GM06990 (cell line): Measurements from ENCODE around the gene NUP88.

ENCODE experiments used
- DNase-seq: peaks from one replicate; pipeline ENCODE4 v3.0.0-alpha.2; 2011; ENCODE audit not compliant: insufficient read length; ENCODE audit errors: extremely low read depth
- H3K27me3 ChIP-seq: replicated peaks from 2 replicates; pipeline ENCODE4 v1.6.0; 2011; ENCODE audit warnings: low read length; ENCODE audit not compliant: control insufficient read depth, insufficient read depth
- H3K36me3 ChIP-seq: 2 replicates; pipeline ENCODE4 v1.5.1; 2011; ENCODE audit warnings: low read length; ENCODE audit not compliant: control insufficient read depth, insufficient read depth
- H3K4me3 ChIP-seq: replicated peaks from 2 replicates; pipeline ENCODE4 v1.5.1; 2011; ENCODE audit warnings: low read depth, mild to moderate bottlenecking, control low read depth, low read length
- TF ChIP-seq, protein P1 (sequence below): IDR thresholded peaks from 2 replicates; pipeline ENCODE4 v1.5.1; 2011; ENCODE audit warnings: low read length, control low read depth, mild to moderate bottlenecking, inconsistent platforms; ENCODE audit not compliant: insufficient read depth, poor library complexity, severe bottlenecking

The NUP88 gene

DNA sequence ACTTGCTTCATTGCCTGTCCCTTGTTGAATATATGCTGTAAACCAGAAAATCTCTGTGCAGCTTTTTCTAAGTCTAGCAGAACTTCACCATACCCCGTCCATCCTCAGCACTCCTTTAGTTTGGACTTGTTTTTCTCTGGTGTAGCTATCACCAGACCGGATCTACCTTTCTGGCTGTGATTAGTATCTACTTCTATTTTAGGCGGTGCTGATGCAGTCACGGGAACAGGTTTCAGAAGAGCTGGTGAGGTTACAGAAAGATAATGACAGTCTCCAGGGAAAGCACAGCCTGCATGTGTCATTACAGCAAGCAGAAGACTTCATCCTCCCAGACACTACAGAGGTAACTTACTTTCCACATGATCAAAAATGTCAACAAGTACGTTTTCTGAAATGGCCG is 46.4 kb downstream of the NUP88 start:
- no peak overlapping the region for H3K4me3 ChIP-seq
- TF ChIP-seq, protein P1, sequence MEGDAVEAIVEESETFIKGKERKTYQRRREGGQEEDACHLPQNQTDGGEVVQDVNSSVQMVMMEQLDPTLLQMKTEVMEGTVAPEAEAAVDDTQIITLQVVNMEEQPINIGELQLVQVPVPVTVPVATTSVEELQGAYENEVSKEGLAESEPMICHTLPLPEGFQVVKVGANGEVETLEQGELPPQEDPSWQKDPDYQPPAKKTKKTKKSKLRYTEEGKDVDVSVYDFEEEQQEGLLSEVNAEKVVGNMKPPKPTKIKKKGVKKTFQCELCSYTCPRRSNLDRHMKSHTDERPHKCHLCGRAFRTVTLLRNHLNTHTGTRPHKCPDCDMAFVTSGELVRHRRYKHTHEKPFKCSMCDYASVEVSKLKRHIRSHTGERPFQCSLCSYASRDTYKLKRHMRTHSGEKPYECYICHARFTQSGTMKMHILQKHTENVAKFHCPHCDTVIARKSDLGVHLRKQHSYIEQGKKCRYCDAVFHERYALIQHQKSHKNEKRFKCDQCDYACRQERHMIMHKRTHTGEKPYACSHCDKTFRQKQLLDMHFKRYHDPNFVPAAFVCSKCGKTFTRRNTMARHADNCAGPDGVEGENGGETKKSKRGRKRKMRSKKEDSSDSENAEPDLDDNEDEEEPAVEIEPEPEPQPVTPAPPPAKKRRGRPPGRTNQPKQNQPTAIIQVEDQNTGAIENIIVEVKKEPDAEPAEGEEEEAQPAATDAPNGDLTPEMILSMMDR: no peak
- peaks cover 18% of the 10 kb centered on the region for H3K36me3 ChIP-seq
- H3K27me3 ChIP-seq: no peaks in the 10 kb centered on the region
- DNase-seq: peak; percentile 46

DNA sequence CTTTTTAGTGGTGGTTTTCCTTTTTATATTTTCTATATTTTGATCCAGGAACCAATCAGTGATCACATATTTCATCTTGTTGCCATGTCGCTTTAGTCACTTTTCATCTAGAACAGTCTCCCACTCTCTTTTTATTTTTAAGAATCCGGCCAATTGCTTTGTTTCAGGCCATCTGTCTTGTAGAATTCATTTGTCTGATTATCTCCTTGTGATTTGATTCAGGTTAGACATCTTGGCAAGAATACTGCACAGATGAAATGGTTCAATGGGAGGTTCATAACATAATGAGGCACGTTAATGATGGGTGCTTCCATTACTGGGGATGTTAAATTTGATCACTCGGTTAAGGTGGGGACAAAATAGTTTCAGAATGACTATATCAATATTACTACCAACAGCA is 49.1 kb downstream of the NUP88 start:
- Histone ChIP-seq H3K36me3 (peaks cover 17% of the 10 kb centered on the region), H3K4me3 (no peak overlapping the region)
- TF ChIP-seq, protein P1: no peak

DNA sequence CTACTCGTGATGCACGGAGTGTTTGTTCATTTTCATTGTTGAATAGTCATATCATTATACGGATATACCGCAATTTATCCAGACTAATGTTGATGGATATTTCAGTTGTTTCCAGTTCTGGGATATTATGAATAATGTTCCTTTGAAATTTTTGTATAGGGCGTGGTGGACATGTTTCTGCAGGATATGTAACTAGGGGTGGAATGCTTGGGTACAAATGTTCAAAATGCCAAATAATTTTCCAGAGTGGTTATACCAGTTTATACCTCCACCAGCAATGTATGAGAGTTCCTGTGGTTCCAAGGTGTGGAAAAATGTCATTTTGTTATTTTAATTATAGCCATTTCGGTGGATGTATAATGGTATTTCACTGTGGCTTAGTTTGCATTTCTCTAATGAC is 53.6 kb downstream of the NUP88 start:
- Histone ChIP-seq H3K4me3 (no peak overlapping the region), H3K27me3 (no peaks in the 10 kb centered on the region), H3K36me3 (peaks cover 16% of the 10 kb centered on the region)
- TF ChIP-seq, protein P1: no peak
- DNase-seq: no peak

More for the DNA sequence above, 49.1 kb downstream of the NUP88 start:
- no peak for DNase-seq
- no peaks in the 10 kb centered on the region for H3K27me3 ChIP-seq

DNA sequence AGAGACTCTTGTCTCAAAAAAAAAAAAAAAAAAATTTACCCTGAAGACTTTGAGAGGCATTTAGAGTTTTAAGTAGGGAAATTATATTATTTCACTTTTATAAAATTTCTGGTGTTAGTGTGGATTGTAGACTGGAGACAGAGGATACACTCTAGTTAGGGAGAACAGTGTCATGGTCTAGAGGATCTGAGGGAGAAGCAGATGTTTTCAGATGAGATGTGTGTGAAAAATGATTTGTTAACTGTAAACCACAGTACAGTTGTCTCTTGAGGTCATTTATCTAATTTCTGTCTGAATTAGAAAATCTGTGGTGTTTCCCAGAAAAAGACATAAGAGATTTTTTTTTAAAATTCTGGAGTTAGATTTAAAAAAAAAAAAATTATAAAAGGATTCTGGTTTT is 54.8 kb downstream of the NUP88 start:
- H3K4me3 ChIP-seq: no peak overlapping the region
- no peak for DNase-seq
- TF ChIP-seq, protein P1: no peak
- peaks cover 16% of the 10 kb centered on the region for H3K36me3 ChIP-seq
- no peaks in the 10 kb centered on the region for H3K27me3 ChIP-seq

DNA sequence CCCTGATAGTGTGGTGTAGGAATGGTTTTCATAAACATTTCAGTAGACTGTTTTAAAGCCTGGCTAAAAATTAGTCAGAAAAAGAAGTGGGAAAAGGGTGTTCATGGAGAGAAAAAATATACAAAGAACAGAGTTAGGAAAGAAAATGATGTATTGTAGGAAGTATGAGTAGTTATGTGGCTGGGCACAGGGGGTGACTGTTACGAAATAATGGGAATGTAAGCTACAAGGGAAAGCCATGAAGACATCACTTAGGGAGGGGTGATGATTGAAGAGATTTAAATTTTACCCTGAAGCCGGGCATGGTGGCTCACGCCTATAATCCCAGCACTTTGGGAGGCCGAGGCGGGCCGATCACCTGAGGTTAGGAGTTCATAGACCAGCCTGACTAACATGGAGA is 55.3 kb downstream of the NUP88 start:
- no peak for DNase-seq
- H3K36me3 ChIP-seq: peaks cover 16% of the 10 kb centered on the region
- H3K27me3 ChIP-seq: no peaks in the 10 kb centered on the region
- TF ChIP-seq, protein P1: no peak
- H3K4me3 ChIP-seq: no peak overlapping the region

DNA sequence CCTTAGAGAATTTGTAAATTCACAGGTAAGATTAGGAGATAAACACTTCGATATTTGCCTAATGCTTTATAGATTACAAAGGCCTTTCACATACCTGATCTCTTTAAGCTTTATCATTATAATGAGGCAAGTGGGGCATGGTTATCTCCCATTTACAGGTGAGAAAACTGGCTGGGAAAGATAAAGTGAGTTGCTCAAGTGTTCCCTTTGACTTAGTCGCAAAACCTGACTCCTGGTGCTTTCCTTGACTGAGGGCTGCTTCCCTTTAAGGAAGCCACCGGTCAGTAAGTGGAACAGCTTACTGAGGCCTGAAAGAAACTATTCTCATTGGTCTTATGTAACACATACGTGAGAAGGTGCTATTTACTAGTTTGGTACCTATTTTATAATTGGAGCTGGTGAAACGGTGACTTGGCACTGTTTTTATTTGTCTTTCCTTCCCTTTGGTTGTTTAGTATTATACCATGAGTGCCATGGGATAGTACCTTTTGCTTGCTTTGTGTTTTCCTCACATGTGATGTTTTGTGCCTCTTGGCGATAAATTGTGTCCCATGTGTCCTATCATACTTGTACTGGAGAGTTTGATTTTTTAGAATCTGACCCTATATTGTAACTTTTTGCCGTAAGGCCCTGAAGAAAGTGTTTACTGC is 57.2 kb downstream of the NUP88 start:
- DNase-seq: no peak
- TF ChIP-seq, protein P1: no peak
- Histone ChIP-seq H3K27me3 (no peaks in the 10 kb centered on the region), H3K36me3 (peaks cover 16% of the 10 kb centered on the region), H3K4me3 (no peak overlapping the region)
